ENCODE results near the gene SPPL3. TPM values are rescaled to one million over a fixed set of nuclear protein-coding genes. Genes with fewer than 3 reads are reported as not detected.

The SPPL3 gene
- total and polyA plus RNA-seq, 2 donors from 2014 or later = 23.8 to 51.9 TPM

- Histone ChIP-seq H3K27ac (ENCODE audit: low read depth in 2 of 2, low read length in 2 of 2) (no peak overlapping the region), H3K9ac (ENCODE audit: low read length in 3 of 3) (no peak overlapping the region), H3K4me1 (ENCODE audit: control insufficient read depth in 2 of 3, insufficient read depth in 2 of 3, low read depth in 1 of 3, low read length in 3 of 3) (peaks cover 0 to 17% (median 0%) of the 10 kb centered on the region in 3 donors), H3K9me3 (ENCODE audit: control insufficient read depth in 2 of 3, insufficient read depth in 1 of 3, low read length in 3 of 3) (no peaks in the 10 kb centered on the region), H3K27me3 (ENCODE audit: control insufficient read depth, insufficient read depth, low read length) (no peaks in the 10 kb centered on the region), H3K36me3 (ENCODE audit: control insufficient read depth in 2 of 3, insufficient read depth in 3 of 3, low read length in 3 of 3) (no peaks in the 10 kb centered on the region), H3K4me3 (ENCODE audit: low read length in 3 of 3) (no peak overlapping the region)
- no peak for TF ChIP-seq CTCF (IDR thresholded peaks at IDR 0.05; ENCODE audit: borderline replicate concordance, extremely low read depth, insufficient read depth)
- DNase-seq (no peak), FAIRE-seq (no peak)
- intact Hi-C loops (cut with DNase I) = no loop called here
Measured at GRCh38 chr12:120882055-120882555, 22.1 kb downstream of the SPPL3 start.

DNA sequence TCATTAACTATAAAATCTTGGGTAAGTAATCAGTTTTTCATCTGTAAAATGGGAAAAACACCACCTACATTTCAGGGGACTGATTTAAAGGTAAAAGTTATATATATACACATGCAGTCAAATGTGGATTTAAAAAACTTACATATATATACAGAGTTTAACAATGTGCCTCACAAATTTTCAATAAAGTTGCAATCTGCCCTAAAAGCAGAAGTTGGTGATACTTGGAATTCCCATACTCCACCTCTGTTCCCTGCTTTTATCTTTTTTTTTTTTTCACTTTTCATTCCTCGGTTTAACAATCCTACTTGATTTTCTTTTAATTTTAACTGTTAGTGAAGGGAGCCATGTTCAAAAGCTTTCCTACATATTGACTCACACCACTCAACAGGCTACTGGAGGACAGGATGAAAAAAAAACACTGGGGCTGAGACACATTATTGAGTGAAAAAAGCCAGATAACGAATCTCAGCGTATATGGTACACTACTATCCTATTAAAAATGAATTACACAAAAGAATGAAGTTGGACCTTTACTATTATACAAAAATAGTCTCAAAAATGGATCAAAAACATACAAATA is 24.3 kb downstream of the SPPL3 start:
- FAIRE-seq (no peak), DNase-seq (no peak)
- no peaks in the 10 kb centered on the region for H3K36me3 ChIP-seq (ENCODE audit: control insufficient read depth in 2 of 3, insufficient read depth in 3 of 3, low read length in 3 of 3)
- H3K9me3 ChIP-seq (ENCODE audit: control insufficient read depth in 2 of 3, insufficient read depth in 1 of 3, low read length in 3 of 3) = no peaks in the 10 kb centered on the region
- H3K27me3 ChIP-seq (ENCODE audit: control insufficient read depth, insufficient read depth, low read length) = no peaks in the 10 kb centered on the region
- no peak overlapping the region for H3K27ac ChIP-seq (ENCODE audit: low read depth in 2 of 2, low read length in 2 of 2)
- peaks cover 0 to 19% (median 0%) of the 10 kb centered on the region in 3 donors for H3K4me1 ChIP-seq (ENCODE audit: control insufficient read depth in 2 of 3, insufficient read depth in 2 of 3, low read depth in 1 of 3, low read length in 3 of 3)
- intact Hi-C loops (cut with DNase I) = no loop called here
- H3K4me3 ChIP-seq (ENCODE audit: low read length in 3 of 3) = no peak overlapping the region
- H3K9ac ChIP-seq (ENCODE audit: low read length in 3 of 3) = no peak overlapping the region
- no peak for TF ChIP-seq CTCF (IDR thresholded peaks at IDR 0.05; ENCODE audit: borderline replicate concordance, extremely low read depth, insufficient read depth)

DNA sequence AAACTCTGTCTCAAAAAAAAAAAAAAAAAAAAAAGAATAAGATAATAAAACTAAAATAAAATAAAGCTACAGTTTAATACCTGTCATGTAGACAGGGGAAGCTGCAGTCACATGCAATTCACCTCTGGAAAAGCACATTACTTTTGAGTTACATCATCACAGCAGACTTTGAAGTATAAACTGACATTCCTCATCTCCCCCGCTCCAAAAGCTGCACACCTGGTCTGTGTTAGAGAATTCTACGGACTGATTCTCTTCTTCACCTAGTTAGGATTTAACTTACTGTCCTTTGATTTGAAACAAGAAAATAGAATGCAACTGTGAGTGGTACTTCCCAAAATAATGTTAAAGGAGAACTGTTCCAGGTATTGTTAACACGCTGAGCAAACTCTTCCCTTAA is 25.1 kb downstream of the SPPL3 start:
- Histone ChIP-seq H3K27ac (ENCODE audit: low read depth in 2 of 2, low read length in 2 of 2) (no peak overlapping the region), H3K36me3 (ENCODE audit: control insufficient read depth in 2 of 3, insufficient read depth in 3 of 3, low read length in 3 of 3) (no peaks in the 10 kb centered on the region), H3K4me3 (ENCODE audit: low read length in 3 of 3) (no peak overlapping the region), H3K9me3 (ENCODE audit: control insufficient read depth in 2 of 3, insufficient read depth in 1 of 3, low read length in 3 of 3) (no peaks in the 10 kb centered on the region), H3K9ac (ENCODE audit: low read length in 3 of 3) (no peak overlapping the region), H3K27me3 (ENCODE audit: control insufficient read depth, insufficient read depth, low read length) (no peaks in the 10 kb centered on the region), H3K4me1 (ENCODE audit: control insufficient read depth in 2 of 3, insufficient read depth in 2 of 3, low read depth in 1 of 3, low read length in 3 of 3) (peaks cover 0 to 23% (median 4%) of the 10 kb centered on the region in 3 donors)
- DNase-seq (peak in 2 of 5 donors; percentile 30 to 34), FAIRE-seq (no peak)
- intact Hi-C loops (cut with DNase I) = no loop called here
- no peak for TF ChIP-seq CTCF (IDR thresholded peaks at IDR 0.05; ENCODE audit: borderline replicate concordance, extremely low read depth, insufficient read depth)

Measured in kidney (tissue), 14 donors.